Sigmoid colon (tissue), 4 donors: ENCODE data around the gene PHACTR3.

Source experiments
- EP300 ChIP-seq, 4 donors: sonication (generic); formaldehyde crosslinking; IDR thresholded peaks; one replicate each; pipeline ENCODE4 v1.6.1; 2017; ENCODE audit warnings: antibody characterized with exemption in 4 of 4
- POLR2A ChIP-seq, 2 donors: fragments of 450-650 bp; IDR thresholded peaks; one replicate each; pipeline ENCODE4 v1.6.1; 2016; ENCODE audit warnings: antibody characterized with exemption in 2 of 2, mild to moderate bottlenecking in 2 of 2, moderate library complexity in 2 of 2
- TF ChIP-seq, protein P1 (sequence below), 4 experiments: fragments of 450-650 bp in 3 of 4; fragments of 200-600 bp in 1 of 4; IDR thresholded peaks; one replicate each; pipeline ENCODE4 v1.5.1; 2016 to 2019; ENCODE audit warnings: antibody characterized with exemption in 4 of 4, mild to moderate bottlenecking in 3 of 4, moderate library complexity in 2 of 4

DNA sequence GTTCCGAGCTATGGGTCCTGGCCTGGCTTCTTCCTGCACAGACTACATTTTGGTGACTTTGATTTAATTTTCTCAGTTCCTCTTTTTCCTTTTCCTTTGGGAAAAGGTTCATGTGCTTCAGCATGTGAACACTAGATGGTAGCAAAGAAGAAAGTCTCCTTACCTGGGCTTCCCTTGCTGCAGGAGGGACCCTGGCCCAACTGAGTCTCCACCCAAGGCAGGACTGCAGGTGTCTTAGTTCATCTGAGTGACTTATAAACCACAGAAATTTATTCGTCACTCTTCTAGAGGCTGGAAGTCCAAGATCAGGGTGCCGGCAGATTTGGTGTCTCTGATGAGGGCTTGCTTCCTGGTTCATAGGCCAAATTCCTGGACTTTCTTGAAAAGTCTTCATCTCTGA is 165.9 kb downstream of the PHACTR3 start:
- TF ChIP-seq, protein P1, sequence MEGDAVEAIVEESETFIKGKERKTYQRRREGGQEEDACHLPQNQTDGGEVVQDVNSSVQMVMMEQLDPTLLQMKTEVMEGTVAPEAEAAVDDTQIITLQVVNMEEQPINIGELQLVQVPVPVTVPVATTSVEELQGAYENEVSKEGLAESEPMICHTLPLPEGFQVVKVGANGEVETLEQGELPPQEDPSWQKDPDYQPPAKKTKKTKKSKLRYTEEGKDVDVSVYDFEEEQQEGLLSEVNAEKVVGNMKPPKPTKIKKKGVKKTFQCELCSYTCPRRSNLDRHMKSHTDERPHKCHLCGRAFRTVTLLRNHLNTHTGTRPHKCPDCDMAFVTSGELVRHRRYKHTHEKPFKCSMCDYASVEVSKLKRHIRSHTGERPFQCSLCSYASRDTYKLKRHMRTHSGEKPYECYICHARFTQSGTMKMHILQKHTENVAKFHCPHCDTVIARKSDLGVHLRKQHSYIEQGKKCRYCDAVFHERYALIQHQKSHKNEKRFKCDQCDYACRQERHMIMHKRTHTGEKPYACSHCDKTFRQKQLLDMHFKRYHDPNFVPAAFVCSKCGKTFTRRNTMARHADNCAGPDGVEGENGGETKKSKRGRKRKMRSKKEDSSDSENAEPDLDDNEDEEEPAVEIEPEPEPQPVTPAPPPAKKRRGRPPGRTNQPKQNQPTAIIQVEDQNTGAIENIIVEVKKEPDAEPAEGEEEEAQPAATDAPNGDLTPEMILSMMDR (IDR thresholded peaks at IDR 0.05) = no peak
- TF ChIP-seq EP300 (IDR thresholded peaks at IDR 0.05) (no peak), POLR2A (IDR thresholded peaks at IDR 0.05) (no peak)
